Fibroblast of villous mesenchyme (primary cell): ENCODE measurements around the gene ADAM15. TPM values are rescaled to one million over a fixed set of nuclear protein-coding genes. Genes with fewer than 3 reads are reported as not detected.

ENCODE experiments used
- DNase-seq: peaks from one replicate; pipeline ENCODE4 v3.0.0-alpha.2; 2010; ENCODE audit warnings: low read depth
- H3K4me3 ChIP-seq: 2 replicates; pipeline ENCODE4 v1.5.1; 2011; ENCODE audit warnings: low read depth, mild to moderate bottlenecking, low read length
- CTCF ChIP-seq: IDR thresholded peaks from 2 replicates; pipeline ENCODE4 v1.5.1; 2012; ENCODE audit warnings: low read depth, mild to moderate bottlenecking, low read length; ENCODE audit not compliant: insufficient read depth
- total RNA-seq: library from RNA; depleted of rRNA; stranded (reverse); fragments of >200 nt; gene quantifications from 2 replicates; pipeline ENCODE4 v1.2.3, GENCODE V29; 2012

The ADAM15 gene
- total RNA-seq, 1 donor, result 49.2 TPM

GRCh38 chr1:155078469-155079209 lies 27.5 kb downstream of the ADAM15 start, which contains the start of gene EFNA3:
Gene EFNA3 (plus strand): TSS chr1:155078837. CDS start chr1:155078942, 105 bp downstream.
- TF ChIP-seq CTCF, result no peak
- peak within 1 kb of the TSS; percentile 51 for H3K4me3 ChIP-seq
- peak; percentile 43 for DNase-seq

GRCh38 chr1:155079210-155079486 lies 28.0 kb downstream of the ADAM15 start:
- DNase-seq, result no peak
- no peak for TF ChIP-seq CTCF
- peak overlapping the region; percentile 51 for H3K4me3 ChIP-seq

- no peak for DNase-seq
- no peak overlapping the region for H3K4me3 ChIP-seq
- TF ChIP-seq CTCF, result no peak
Observed at GRCh38 chr1:155079487-155080311, 28.6 kb downstream of the ADAM15 start.

- no peak for TF ChIP-seq CTCF
- DNase-seq, result no peak
- H3K4me3 ChIP-seq, result no peak overlapping the region
Observed at GRCh38 chr1:155080312-155081228, 29.5 kb downstream of the ADAM15 start.

GRCh38 chr1:155081472-155082300 lies 30.6 kb downstream of the ADAM15 start:
- no peak overlapping the region for H3K4me3 ChIP-seq
- DNase-seq, result no peak
- no peak for TF ChIP-seq CTCF

GRCh38 chr1:155082301-155083051 lies 31.4 kb downstream of the ADAM15 start:
- DNase-seq, result no peak
- no peak for TF ChIP-seq CTCF
- no peak overlapping the region for H3K4me3 ChIP-seq
